Measurements from ENCODE around the gene RASGEF1C.

The RASGEF1C gene

GRCh38 chr5:180179442-180180420, 29.3 kb downstream of the RASGEF1C start:
- DNase-seq: no peak

GRCh38 chr5:180178531-180179441, 30.2 kb downstream of the RASGEF1C start:
- no peak for DNase-seq

- no peak for DNase-seq
Measured at GRCh38 chr5:180176191-180176590, 32.8 kb downstream of the RASGEF1C start.

GRCh38 chr5:180175015-180175431, 34.0 kb downstream of the RASGEF1C start:
- no peak for DNase-seq

GRCh38 chr5:180174587-180174972, 34.4 kb downstream of the RASGEF1C start:
- DNase-seq: no peak

GRCh38 chr5:180173875-180174586, 35.0 kb downstream of the RASGEF1C start:
- DNase-seq: no peak

- no peak for DNase-seq
Measured at GRCh38 chr5:180173198-180173544, 35.8 kb downstream of the RASGEF1C start.

- DNase-seq: peak in 1 of 2 experiments; percentile 28
Measured at GRCh38 chr5:180172447-180173197, 36.4 kb downstream of the RASGEF1C start.

GRCh38 chr5:180171568-180172094, 37.4 kb downstream of the RASGEF1C start:
- DNase-seq: no peak

GRCh38 chr5:180170810-180171567, 38.0 kb downstream of the RASGEF1C start:
- no peak for DNase-seq

- DNase-seq: no peak
Measured at GRCh38 chr5:180170106-180170809, 38.8 kb downstream of the RASGEF1C start.

- no peak for DNase-seq
Measured at GRCh38 chr5:180169248-180170105, 39.5 kb downstream of the RASGEF1C start.

GRCh38 chr5:180168758-180169157, 40.3 kb downstream of the RASGEF1C start:
- no peak for DNase-seq

- no peak for DNase-seq
Measured at GRCh38 chr5:180166176-180166575, 42.8 kb downstream of the RASGEF1C start.

GRCh38 chr5:180162304-180162661, 46.7 kb downstream of the RASGEF1C start:
- no peak for DNase-seq

GRCh38 chr5:180161420-180162303, 47.3 kb downstream of the RASGEF1C start:
- DNase-seq: no peak

- no peak for DNase-seq
Measured at GRCh38 chr5:180160789-180161188, 48.2 kb downstream of the RASGEF1C start.

GRCh38 chr5:180160215-180160614, 48.8 kb downstream of the RASGEF1C start:
- no peak for DNase-seq

Measured in NCI-H446 (cell line).